Measurements from ENCODE around the gene NFYA.

The NFYA gene

GRCh38 chr6:41065550-41066026 is 7.2 kb upstream of the NFYA start:
- TF ChIP-seq CTCF (IDR thresholded peaks at IDR 0.05), result no peak

DNA sequence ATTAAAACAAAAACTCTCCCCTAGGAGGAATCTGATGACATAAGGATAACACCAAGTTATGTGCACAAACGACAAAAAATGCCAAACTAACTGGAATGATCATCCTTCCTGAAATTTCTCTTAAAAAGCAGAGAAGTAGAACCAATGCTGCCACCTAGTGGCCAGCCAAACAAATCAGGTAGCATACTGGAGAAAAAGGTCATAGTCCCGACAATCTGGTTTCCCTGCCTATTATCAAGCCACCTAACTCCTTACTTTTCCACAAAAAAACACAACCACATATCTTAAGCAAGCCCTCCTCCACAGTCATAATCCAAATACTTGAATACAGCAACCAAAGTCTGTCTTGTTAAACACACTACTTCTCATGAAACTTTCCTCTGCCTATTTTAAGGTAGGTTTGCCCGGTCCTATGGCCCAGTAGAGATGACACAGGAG is 5.9 kb upstream of the NFYA start:
- peak; percentile 78 for TF ChIP-seq CTCF (IDR thresholded peaks at IDR 0.05)

DNA sequence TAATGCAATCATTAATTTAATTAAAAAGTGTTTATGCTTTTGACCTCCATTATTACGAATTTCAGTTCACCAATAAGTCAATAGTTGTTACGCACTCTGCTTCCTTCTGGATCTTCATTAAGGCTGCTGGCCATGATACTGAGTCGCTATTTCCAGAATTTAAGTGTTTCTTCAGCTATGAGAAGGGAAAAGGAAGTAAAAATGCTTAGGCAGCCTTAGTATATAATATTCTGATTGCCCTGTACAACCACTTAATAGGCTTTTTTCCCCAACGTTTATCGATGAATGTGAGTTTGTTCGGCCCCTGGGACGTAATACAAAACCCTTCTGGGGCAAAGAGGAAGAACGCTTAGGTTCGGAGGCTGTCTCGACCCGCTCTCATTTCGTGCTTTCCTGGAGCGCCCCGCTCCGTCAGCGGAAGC is 1.3 kb upstream of the NFYA start:
- TF ChIP-seq CTCF (IDR thresholded peaks at IDR 0.05), result no peak

DNA sequence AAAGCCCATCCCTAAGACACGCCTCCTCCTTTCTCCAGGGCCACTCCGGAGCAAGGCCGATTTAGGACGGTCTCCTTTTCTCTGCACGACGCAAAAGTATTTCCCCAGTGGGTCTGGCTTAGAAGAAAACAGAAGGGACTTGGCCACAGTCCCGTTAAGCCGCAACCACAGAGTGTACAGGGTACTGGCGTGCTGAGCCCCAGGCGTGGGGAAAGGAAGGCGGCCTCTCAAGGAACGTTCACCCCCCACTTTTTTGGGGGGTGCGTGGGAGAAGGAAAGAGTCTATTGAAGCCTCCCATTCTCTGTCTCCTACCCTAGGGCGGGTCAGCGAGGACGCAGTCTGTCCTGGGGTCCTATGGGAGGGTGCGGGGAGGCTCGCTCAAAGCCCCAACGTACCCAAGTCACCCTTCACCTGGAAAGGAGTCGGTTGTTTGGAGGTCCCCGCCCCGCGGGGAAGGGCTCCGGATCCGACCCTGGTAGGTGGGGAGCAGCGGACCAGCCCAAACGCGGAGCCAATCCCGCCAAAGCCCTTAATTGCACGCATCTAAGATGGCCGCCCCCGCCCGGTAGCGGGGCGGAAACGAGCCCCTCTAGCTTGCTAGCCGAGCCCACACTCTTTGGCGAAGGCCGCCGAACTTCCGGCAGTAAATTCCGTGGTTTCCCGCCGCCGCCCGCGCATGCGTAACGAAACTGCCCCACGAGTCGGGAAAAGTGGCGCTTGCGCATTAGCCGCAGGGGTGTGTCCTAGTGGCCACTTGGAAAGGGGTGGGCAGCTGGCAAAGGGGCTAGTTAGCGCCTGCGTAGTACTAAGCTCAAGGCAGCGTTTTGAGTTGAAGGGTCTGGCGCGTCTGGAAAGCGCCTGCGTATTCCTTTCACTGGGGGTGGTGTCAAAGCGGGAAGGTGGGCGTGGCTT is 595 bp upstream of the NFYA start, which contains the start of gene OARD1:
OARD1 (minus strand) TSS at position 434 of the 913 bp plus-strand sequence. CDS start 722 bp downstream, outside the sequence.
- no peak for TF ChIP-seq CTCF (IDR thresholded peaks at IDR 0.05)

DNA sequence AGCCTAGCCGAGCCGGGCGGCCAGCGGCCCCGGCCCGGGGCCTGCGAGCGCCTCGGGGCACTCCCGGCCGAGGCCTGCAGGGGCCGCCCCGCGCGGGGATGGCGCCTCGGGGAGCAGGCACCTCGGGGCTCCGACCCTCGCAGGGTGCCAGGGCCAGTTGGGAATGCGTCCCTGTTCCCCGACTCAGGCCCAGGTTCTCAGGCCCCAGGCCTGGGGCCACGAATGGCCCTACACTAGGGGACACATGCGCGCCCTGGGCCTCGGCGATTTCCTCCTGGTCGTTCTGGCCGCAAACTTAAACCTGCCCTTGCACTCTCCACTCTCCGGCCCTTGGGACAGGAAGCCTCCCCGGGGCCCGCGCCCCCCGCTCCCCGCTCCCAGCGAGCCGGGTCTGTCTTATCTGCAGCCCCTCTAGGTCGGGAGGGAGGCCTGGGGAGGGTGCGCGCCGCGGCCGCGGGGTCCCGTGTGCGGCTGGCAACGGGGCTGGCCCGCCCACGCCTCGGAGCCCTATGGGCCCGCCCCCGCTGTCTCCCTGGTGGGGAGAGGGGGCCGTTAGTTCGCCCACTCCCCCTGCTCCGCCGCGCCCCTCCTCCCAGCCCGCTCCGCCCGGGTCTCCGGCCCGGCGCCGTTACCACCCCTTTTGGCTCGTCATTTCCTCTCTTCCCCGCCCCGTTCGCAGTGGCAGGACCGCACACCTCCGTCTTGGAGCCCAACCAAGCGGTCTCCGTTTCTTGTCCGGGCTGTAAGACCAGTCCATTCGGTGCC is 611 bp downstream of the NFYA start:
- 0 out of 2 replicates have a peak, but pooled peaks have one; percentile 19 for TF ChIP-seq CTCF (IDR thresholded peaks at IDR 0.05)

DNA sequence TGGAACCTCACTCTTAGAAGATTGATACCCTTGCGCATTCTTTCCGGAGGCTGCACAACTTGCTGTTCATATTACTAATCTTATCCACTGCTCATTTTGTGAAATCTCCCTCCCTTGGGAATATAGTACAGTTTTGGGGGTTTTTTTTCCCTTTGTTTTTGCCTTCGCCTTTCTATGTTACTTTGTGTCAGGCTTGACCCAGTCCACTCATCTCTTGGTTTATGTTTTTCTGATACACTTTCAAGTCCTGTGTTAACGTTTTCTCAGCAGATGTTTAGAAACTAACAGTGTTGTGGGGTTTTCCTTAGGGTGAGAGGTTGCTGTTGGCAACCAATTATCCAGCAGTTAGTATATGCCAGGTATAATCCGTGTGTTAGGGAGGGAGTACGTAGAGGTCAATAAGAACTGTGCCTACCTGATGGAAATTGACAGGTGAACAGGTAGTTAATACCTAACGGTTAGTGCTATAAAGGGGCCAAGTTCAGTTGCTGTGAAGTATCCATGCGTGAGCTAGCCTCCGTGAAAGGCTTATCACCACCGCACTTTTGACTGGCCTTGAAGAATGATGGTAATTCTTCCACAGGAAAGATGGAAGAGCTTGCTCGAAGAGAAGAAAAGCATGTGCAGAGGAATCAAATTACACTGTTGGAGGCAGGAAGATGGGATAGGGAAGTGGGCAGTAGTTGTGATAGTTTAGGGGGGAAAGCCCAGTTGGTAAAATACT is 1.4 kb downstream of the NFYA start:
- TF ChIP-seq CTCF (IDR thresholded peaks at IDR 0.05), result no peak

Data from LNCAP (cell line).